RWPE1 (cell line): ENCODE results near the gene SEC14L1.
A peak's percentile ranks its signal among the peaks of the same experiment; 100 is the strongest.
"Not testable (repeated sequence)": the region's sequence is repeated elsewhere in the genome, so short reads cannot be mapped to it uniquely, and the experiment has no call there.

Experiments used
- CTCF ChIA-PET: fragments of 350-600 bp; sonication (Branson Sonifier 250); formaldehyde crosslinking; extraction: SDS; loops from one replicate; lab custom pipeline; 2021; lab: Yijun Ruan, JAX
- POLR2A ChIA-PET: fragments of 400-600 bp; formaldehyde crosslinking; extraction: SDS; loops from one replicate; lab custom pipeline; 2020; ENCODE audit warnings: antibody characterized with exemption; ENCODE audit not compliant: low non-redundant PET; lab: Yijun Ruan, JAX
- DNase-seq: peaks from one replicate; pipeline ENCODE4 v3.0.0; 2012; ENCODE audit warnings: low spot score
- H3K27ac ChIP-seq: fragments of 450-650 bp; 2 replicates; pipeline ENCODE4 v1.5.1; 2017
- TF ChIP-seq, protein P1 (sequence below): fragments of 450-650 bp; conservative IDR thresholded peaks from 2 replicates; pipeline ENCODE4 v1.5.1; 2017; ENCODE audit warnings: low read depth, mild to moderate bottlenecking

The SEC14L1 gene

DNA sequence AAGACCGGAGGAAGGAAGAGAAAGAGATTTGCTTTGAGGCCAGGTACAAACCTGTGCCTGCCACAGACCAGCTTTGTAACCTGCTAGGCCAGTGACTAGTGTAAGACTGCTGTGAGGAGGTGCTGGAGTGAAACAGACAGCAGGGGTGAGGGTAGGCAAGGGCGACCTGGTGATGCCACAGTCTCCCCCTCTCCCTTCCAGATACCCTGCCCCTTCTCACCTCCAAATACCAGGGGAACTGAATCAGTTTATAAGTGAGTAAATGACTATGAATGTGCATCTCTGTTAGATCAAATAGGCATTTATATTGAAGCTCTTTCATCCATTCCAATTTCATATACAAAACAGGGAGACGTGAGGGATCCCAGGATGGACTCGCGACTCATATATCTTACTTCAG lies 9.4 kb downstream of the SEC14L1 start:
- peak overlapping the region; percentile 10 for H3K27ac ChIP-seq
- ChIA-PET CTCF (interaction anchor here (0.6 kb wide), 1 partner anchor 332 kb away, joined by 3 read pairs; no protein-coding TSS in a partner anchor), POLR2A (no interaction called here)
- DNase-seq: no peak
- TF ChIP-seq, protein P1, sequence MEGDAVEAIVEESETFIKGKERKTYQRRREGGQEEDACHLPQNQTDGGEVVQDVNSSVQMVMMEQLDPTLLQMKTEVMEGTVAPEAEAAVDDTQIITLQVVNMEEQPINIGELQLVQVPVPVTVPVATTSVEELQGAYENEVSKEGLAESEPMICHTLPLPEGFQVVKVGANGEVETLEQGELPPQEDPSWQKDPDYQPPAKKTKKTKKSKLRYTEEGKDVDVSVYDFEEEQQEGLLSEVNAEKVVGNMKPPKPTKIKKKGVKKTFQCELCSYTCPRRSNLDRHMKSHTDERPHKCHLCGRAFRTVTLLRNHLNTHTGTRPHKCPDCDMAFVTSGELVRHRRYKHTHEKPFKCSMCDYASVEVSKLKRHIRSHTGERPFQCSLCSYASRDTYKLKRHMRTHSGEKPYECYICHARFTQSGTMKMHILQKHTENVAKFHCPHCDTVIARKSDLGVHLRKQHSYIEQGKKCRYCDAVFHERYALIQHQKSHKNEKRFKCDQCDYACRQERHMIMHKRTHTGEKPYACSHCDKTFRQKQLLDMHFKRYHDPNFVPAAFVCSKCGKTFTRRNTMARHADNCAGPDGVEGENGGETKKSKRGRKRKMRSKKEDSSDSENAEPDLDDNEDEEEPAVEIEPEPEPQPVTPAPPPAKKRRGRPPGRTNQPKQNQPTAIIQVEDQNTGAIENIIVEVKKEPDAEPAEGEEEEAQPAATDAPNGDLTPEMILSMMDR: no peak

DNA sequence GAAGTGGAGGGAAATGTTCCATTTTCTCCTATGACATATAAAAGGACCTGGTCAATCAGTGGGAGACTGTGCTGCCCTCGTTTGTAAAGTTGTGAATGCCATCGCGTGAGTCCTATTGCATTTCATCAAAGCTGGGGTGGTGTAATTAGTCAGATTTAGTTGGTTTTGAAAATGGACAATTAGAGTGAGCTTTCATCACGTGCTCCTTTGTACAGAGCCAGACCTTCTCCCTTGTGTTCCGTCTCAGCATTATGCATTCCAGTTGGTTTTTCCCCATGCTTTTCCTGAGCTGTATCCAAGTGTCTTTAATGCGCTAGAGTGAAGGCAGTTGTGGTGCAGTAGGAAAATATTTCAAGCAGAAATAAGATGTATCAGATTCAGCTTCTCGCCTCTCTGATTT lies 10.4 kb downstream of the SEC14L1 start:
- no peak overlapping the region for H3K27ac ChIP-seq
- CTCF ChIA-PET: interaction anchor here (0.6 kb wide), 1 partner anchor 279 kb away, joined by 3 read pairs; no protein-coding TSS in a partner anchor
- TF ChIP-seq, protein P1: no peak
- no peak for DNase-seq
- POLR2A ChIA-PET: no interaction called here

DNA sequence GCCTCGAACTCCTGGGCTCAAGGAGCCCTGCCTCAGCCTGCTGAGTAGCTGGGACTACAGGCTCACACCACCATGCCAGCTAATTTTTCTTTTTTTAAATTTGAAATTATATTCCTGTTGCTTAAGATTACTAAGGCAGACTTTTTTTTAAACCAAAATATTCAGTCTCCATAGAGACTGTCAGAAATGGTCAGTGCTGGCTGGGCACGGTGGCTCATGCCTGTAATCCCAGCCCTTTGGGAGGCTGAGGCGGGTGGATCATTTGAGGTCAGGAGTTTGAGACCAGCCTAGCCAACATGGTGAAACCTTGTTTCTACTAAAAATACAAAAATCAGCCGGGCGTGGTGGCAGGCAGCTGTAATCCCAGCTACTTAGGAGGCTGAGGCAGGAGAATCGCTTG lies 11.3 kb downstream of the SEC14L1 start:
- CTCF ChIA-PET: interaction anchor here (0.6 kb wide), 3 partner anchors 121 to 388 kb away, joined by 3 read pairs; no protein-coding TSS in a partner anchor
- H3K27ac ChIP-seq: peak overlapping the region; percentile 91
- DNase-seq, POLR2A ChIA-PET: not testable (repeated sequence)

DNA sequence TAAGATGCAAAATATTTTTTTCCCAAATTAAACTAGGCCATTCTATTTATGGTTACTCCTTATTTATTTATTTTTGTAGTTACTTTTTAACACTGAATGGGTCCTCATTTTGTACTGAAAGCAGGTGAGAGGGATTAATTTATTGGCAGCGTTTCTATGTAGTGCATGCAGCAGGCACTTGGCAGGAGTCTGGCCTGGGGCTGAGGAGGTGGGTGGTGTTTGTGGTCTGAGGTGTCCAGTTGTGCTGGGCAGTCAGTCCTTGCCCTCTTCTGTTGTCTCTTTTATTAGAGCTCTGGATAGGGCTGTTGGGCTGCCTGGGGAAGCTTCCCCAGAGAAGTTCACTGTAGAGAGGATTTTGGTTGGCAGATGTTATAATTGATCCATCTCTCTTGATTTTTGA lies 12.7 kb downstream of the SEC14L1 start:
- TF ChIP-seq, protein P1: no peak
- POLR2A ChIA-PET: interaction anchor here (0.6 kb wide), 1 partner anchor 62 kb away, joined by 3 read pairs; no protein-coding TSS in a partner anchor
- CTCF ChIA-PET: no interaction called here

DNA sequence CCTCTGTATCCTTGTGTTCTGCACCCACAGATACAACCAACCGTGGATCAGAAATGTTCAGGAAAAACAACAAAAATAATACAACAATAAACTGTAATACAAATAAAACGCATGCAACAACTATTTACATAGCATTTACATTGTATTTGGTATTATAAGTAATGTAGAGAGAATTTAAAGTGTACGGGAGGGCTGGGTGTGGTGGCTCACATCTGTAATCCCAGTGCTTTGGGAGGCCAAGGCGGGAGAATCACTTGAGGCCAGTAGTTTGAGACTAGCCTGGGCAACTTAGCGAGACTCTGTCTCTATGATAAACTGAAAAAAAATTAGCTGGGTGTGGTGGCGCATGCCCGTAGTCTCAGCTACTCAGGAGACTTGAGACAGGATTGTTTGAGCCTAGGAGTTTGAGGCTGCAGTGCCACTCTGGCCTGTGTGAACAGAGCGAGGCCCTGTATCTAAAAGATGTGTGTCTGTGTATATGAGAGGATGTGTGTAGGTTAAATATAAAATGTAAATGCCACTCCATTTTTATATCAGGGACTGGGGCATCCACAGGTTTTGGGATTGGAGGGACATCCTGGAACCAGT lies 13.3 kb downstream of the SEC14L1 start:
- POLR2A ChIA-PET: no interaction called here
- TF ChIP-seq, protein P1: no peak
- DNase-seq: no peak
- CTCF ChIA-PET: no interaction called here
- H3K27ac ChIP-seq: peak overlapping the region; percentile 91

More for the DNA sequence above, 12.7 kb downstream of the SEC14L1 start:
- no peak for DNase-seq
- peak overlapping the region; percentile 91 for H3K27ac ChIP-seq

DNA sequence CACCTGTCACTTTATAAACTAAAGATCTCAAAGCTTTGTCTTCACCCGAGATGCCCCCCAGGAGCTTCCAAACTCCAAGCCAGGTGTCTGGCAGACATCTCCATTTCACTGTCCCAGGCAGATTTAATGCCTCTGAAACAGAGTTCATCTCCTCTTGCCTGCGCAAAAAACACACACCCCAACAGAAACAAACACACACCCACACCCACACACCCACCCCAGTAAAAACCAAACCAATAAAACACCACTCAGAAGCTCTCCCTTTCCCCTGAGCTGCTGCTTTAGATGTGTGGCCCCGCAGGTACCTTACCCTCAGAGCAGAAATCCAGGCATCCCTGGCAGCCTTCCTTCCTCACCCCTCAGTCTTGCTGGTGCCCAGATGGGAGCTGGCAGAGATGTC lies 14.4 kb downstream of the SEC14L1 start:
- ChIA-PET POLR2A (no interaction called here), CTCF (no interaction called here)
- TF ChIP-seq, protein P1: no peak
- H3K27ac ChIP-seq: peak overlapping the region; percentile 46
- no peak for DNase-seq

DNA sequence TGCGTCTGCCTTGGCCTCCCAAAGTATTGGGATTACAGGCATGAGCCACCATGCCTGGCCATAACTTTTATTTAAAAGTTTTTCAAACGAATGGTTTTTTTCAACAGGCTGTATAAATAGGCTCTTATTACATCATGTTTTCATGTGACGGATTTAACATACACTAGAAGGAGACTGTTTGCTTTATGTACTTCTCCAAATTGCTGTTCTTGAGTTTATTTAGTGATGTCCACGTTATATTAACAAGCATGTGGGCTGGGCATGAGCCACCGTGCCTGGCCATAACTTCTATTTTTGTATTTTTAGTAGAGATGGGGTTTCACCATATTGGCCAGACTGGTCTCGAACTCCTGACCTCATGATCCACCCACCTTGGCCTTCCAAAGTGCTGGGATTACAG lies 17.0 kb downstream of the SEC14L1 start:
- H3K27ac ChIP-seq, POLR2A ChIA-PET, DNase-seq: not testable (repeated sequence)
- CTCF ChIA-PET: interaction anchor here (0.8 kb wide), 1 partner anchor 69 kb away, joined by 3 read pairs; no protein-coding TSS in a partner anchor
